Lower leg skin (tissue), 4 donors: ENCODE measurements around the gene PCK1. TPM values are rescaled to one million over a fixed set of nuclear protein-coding genes. Genes with fewer than 3 reads are reported as not detected.
A peak's percentile ranks its signal among the peaks of the same experiment; 100 is the strongest.

Source experiments
- DNase-seq, 2 donors: peaks; one replicate each; pipeline ENCODE4 v3.0.0-alpha.2; 2019; ENCODE audit warnings: low spot score in 2 of 2
- H3K4me3 ChIP-seq: fragments of 200-600 bp; sonication (generic); 2 replicates; pipeline ENCODE4 v1.5.1; 2017; ENCODE audit warnings: mild to moderate bottlenecking, low read depth; ENCODE audit not compliant: poor library complexity, severe bottlenecking
- CTCF ChIP-seq, 3 donors: fragments of 450-650 bp; IDR thresholded peaks; one replicate each; pipeline ENCODE4 v1.5.1; 2016; ENCODE audit warnings: antibody characterized with exemption in 3 of 3, mild to moderate bottlenecking in 3 of 3, moderate library complexity in 2 of 3
- POLR2A ChIP-seq, 2 donors: fragments of 450-650 bp; IDR thresholded peaks; one replicate each; pipeline ENCODE4 v1.6.1; 2016 to 2017; ENCODE audit warnings: antibody characterized with exemption in 2 of 2, mild to moderate bottlenecking in 1 of 2, moderate library complexity in 1 of 2
- WGBS, 2 donors: methylation state at CpG; one replicate each; pipeline ENCODE4 v1.1.5; 2018; 5-methylcytosine and 5-hydroxymethylcytosine counted together
- intact Hi-C: fragments of 100-400 bp; cut with DNase I; formaldehyde crosslinking; loops from one replicate; pipeline ENCODE4 v1.15.0; 2023; ENCODE audit warnings: low total_unique reads
- total RNA-seq, 4 donors: library from RNA; depleted of rRNA; stranded (reverse); fragments of >200 nt; gene quantifications; one replicate each; pipeline ENCODE4 v1.1.0, GENCODE V29; 2016

PCK1 gene
- total RNA-seq, 4 donors from 2014 or later = 0.12 to 11.6 (median 2.1) TPM

- H3K4me3 ChIP-seq = no peak overlapping the region
- peak in 1 of 2 donors; percentile 67 for DNase-seq
- TF ChIP-seq POLR2A (IDR thresholded peaks at IDR 0.05) (no peak), CTCF (IDR thresholded peaks at IDR 0.05) (no peak)
- intact Hi-C loops = no loop called here
- WGBS, 2 donors = 90% methylated on average over 7 of the region's 7 CpGs
Observed at GRCh38 chr20:57612916-57613315, 52.0 kb downstream of the PCK1 start.

GRCh38 chr20:57613481-57613921, 52.6 kb downstream of the PCK1 start:
- whole genome bisulfite sequencing, 2 donors = 88 to 89% methylated on average over 10 to 12 of the region's 12 CpGs
- H3K4me3 ChIP-seq = no peak overlapping the region
- no peak for TF ChIP-seq CTCF (IDR thresholded peaks at IDR 0.05)
- TF ChIP-seq POLR2A (IDR thresholded peaks at IDR 0.05) = no peak
- intact Hi-C loops = no loop called here
- DNase-seq = peak in 1 of 2 donors; percentile 70

GRCh38 chr20:57614490-57615444, 53.9 kb downstream of the PCK1 start:
- H3K4me3 ChIP-seq = no peak overlapping the region
- TF ChIP-seq POLR2A (IDR thresholded peaks at IDR 0.05) = no peak
- TF ChIP-seq CTCF (IDR thresholded peaks at IDR 0.05) = no peak
- peak in 1 of 2 donors; percentile 68 for DNase-seq
- 89% methylated on average over 16 of the region's 16 CpGs for WGBS, 2 donors
- intact Hi-C loops = no loop called here

- H3K4me3 ChIP-seq = no peak overlapping the region
- DNase-seq = peak in 1 of 2 donors; percentile 78
- intact Hi-C loops = no loop called here
- WGBS, 2 donors = 74 to 80% methylated on average over 8 of the region's 8 CpGs
- TF ChIP-seq CTCF (IDR thresholded peaks at IDR 0.05) = no peak
Observed at GRCh38 chr20:57615445-57615811, 54.5 kb downstream of the PCK1 start.

- intact Hi-C loops = no loop called here
- WGBS, 2 donors = 83 to 90% methylated on average over 12 to 19 of the region's 20 CpGs
- peak in 1 of 2 donors; percentile 74 for DNase-seq
Observed at GRCh38 chr20:57616143-57616951, 55.4 kb downstream of the PCK1 start.

More at GRCh38 chr20:57616143-57616951, 55.4 kb downstream of the PCK1 start:
- H3K4me3 ChIP-seq = no peak overlapping the region
- TF ChIP-seq POLR2A (IDR thresholded peaks at IDR 0.05) = no peak
- TF ChIP-seq CTCF (IDR thresholded peaks at IDR 0.05) = no peak
